GM18517 (cell line): Measurements from ENCODE around the gene TCTN2.

Experiments
- ATAC-seq: cut with Tn5 transposase; IDR thresholded peaks from one replicate; pipeline ENCODE4 v1.9.1; 2021; ENCODE audit warnings: mild to moderate bottlenecking, moderate library complexity; ENCODE audit not compliant: unreplicated experiment

TCTN2 gene

DNA sequence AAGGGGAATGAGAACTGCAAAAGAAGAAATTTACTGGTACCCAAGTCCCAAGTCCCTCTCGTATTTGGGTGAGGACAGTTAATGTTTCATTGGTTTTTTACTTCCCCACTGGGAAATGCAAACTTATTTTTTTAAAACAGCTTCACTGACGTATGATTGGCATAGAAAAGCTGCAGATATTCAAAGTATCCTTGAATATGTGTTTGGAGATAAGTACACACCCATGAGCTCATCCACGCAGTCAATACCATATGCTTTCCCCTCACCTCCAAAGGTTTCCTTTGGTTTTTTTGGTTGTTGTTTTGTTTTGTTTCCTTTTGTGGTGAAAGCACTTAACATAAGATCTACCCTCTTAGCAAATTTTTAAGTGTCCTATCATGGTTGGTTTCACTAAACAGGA lies 13.1 kb downstream of the TCTN2 start:
- no peak for ATAC-seq

- ATAC-seq, result no peak
These were observed 15.8 kb downstream of the TCTN2 start for GRCh38 chr12:123686636-123687190.

DNA sequence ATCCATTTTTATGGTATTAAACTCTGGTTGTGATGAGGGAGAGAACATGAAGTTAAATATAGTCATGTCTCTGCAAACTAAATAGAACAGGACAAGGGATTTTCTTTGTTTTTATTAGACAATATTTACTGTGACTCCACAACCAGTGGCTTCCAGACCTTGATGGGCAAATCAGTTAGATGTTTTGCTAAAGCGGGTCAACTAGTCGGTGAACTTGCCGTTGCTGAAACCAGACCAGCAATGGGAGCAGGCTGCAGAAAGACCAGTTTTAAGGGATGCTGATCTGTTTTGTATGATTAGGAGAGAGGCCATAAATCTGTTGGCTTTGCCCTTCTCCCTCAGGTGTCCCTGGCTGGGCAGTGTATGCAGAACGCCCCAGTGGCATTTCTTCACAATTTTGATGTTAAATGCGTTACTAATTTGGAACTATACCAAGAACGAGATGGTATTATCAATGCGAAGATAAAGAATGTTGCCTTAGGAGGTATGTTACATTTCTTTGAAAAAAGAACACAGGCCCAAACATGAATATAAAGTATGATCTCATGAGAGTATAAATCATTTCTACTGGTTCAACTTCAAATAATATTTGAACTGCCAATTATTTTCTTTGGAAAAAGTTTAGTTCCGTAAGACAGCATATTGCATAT lies 19.4 kb downstream of the TCTN2 start:
- no peak for ATAC-seq

DNA sequence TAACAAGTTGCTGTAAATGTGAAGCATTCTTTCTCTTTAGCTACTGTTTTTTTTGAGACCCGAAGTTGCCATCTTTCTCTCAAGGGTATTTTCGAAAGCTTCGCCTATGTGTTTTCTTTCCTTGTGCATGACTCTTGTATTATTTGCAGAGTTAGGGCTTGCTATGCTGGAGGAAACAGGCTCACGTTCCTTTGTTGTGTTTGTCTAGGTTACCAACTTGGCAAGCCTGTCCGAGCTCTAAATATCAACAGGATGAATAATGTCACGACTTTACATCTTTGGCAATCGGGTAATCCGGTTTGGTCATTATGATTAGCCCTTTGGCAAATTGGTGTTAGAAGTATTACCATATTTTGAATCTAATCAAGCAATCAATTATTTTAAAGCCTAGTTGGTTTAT lies 25.3 kb downstream of the TCTN2 start:
- ATAC-seq, result no peak

DNA sequence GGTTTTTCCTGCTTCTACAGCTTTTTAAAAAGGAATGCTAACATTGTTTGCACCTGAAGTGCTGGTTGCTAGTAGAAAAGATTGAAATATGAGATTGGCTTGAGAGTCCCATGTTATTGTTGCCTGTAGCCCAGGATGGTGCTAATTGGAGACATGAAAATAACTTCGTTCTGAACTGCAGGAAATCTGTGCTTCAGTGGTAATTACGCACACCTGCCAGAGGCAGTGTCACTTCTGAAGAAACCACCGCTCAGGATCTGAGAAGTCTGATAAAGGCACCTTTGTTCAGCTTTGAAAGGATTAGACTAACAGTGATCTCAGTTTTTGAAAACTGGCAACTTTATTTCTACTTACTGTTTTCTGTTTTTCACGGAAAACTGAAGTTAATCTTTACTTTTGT lies 25.7 kb downstream of the TCTN2 start:
- ATAC-seq, result no peak

DNA sequence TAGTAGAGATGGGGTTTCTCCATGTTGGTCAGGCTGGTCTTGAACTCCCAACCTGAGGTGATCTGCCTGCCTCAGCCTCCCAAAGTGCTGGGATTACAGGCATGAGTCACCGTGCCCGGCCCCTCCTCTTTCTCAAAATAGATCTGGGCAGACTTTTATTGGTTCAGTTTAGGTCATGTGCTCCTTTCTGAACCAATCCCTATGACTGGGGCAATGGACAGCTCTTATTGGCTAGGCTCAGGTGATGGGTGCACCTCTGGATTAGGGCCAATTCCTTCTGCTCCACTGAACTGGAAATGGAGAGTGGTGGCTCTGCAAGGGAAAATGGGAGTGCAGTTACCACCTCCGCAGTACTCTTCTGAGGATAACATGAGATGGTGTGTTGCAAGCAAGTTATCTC lies 35.0 kb downstream of the TCTN2 start:
- no peak for ATAC-seq

DNA sequence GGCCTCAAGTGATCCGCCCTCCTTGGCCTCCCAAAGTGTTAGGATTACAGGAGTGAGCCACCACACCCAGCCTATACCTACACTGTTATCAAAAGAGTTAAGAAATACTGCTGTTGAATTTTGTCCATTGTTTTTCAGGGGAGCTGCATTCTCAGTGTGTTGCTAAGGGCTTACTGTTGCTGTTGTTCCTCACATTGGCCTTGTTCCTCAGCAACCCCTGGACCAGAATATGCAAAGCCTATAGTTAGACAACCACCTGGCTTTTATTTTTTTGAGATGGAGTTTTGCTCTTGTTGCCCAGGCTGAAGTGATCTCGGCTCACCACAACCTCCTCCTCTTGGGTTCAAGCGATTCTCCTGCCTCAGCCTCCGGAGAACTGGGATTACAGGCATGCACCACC lies 36.6 kb downstream of the TCTN2 start:
- ATAC-seq, result no peak

GRCh38 chr12:123712780-123713319 lies 41.9 kb downstream of the TCTN2 start:
- no peak for ATAC-seq

GRCh38 chr12:123713398-123713797 lies 42.5 kb downstream of the TCTN2 start:
- ATAC-seq, result no peak

GRCh38 chr12:123713823-123714585 lies 43.1 kb downstream of the TCTN2 start:
- ATAC-seq, result no peak

GRCh38 chr12:123715195-123715594 lies 44.3 kb downstream of the TCTN2 start:
- no peak for ATAC-seq

GRCh38 chr12:123717350-123717749 lies 46.4 kb downstream of the TCTN2 start:
- ATAC-seq, result no peak

- no peak for ATAC-seq
These were observed 49.4 kb downstream of the TCTN2 start for GRCh38 chr12:123720141-123720814.

DNA sequence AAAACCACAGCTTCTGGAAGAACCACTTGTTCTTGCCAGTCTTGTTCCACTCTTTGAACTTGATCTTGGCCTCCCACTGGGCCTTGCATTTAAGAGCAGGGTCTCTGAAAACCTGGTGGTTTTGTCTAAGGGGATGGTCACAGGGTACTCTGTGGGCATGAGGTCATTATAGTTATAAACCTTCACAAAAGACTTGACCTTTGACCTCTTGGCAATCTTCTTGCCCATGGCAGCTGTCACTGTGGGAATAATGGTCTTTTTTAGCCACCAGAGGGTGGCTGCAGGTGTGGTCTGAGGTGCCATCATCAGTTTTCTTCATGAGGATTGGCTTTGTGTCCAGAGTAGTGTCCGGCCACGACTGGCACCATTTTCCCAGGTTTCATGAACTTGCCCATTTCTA lies 50.3 kb downstream of the TCTN2 start:
- ATAC-seq, result no peak

- no peak for ATAC-seq
These were observed 52.1 kb downstream of the TCTN2 start for GRCh38 chr12:123723011-123723410.

- ATAC-seq, result no peak
These were observed 52.9 kb downstream of the TCTN2 start for GRCh38 chr12:123723765-123724164.

- no peak for ATAC-seq
These were observed 55.3 kb downstream of the TCTN2 start for GRCh38 chr12:123726244-123726643.

- ATAC-seq, result no peak
These were observed 56.0 kb downstream of the TCTN2 start for GRCh38 chr12:123726962-123727361.

GRCh38 chr12:123727878-123728277 lies 57.0 kb downstream of the TCTN2 start:
- ATAC-seq, result no peak

GRCh38 chr12:123731596-123731995 lies 60.7 kb downstream of the TCTN2 start:
- no peak for ATAC-seq

DNA sequence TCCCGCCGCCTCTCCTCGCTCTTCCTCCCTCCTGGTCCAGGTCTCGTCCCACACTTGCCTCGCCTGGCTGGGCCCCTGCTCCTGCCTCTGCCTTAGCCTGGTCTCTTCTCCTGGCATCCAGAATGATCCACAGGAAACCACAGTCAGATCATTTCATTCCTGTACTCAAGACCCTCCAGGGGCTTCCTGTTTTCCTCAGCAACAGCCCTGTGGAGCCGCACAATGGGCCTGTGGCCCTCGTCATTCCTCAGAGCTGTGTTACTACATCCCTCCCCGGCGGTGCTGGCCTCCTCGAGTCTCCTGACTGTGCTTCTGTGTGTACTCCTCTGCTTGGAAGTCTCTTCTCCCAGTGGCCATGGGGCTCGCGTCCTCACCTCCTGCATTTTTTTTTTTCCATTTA lies 61.3 kb downstream of the TCTN2 start:
- ATAC-seq, result no peak

DNA sequence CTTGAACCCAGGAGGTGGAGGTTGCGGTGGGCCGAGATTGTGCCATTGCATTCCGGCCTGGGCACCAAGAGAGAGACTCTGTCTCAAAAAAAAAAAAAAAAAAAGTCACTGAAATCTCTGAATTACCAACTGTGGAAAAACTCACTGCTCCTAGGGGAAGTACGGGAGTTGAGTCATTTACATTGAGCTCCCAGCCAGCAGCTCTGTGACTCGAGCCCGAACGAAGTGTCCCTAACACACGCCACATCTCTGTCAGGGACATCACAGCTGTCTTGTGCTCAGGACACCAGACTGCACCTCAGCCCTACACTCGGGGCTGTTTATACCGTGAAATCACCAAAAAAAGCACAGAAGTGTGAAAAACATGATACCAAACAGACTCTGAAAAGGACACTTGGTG lies 62.3 kb downstream of the TCTN2 start:
- ATAC-seq, result no peak
